ENCODE results near the gene ZNF222.

The ZNF222 gene

DNA sequence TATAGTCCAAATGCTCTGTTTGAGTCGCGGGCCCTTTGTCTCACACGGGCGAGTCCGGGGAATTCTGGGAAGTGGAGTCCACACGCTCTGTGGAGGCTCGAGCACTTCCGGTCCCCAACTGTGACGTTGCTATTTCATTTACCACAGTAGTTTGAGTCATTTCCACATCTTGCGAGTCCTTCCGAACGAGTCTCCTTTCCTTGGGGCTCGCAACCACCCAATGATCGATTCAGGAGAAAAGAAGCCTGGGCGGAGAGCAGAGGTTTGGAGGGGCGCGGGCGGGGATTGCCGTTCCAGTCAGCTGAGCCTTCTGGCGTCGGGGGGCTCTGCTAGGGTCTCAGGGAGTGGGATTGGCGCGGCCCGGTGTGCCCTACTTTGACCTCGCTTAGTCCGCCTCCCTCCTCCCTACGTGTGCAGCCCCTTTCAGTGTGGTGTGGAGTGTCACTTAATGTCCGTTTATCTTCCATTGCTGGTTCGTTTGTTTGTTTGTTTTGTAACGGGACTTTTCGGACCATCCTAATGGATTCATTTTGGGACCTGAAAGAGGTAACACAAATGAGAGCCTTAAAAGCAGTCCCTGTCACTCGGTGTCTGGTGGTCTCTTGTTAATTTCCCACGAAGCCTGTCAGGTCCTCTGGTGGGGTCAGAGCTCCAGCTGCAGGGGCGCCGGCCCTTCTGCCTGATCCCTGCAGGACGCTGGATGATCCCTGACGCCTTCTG lies at the start of gene ZNF222:
ZNF222 (plus strand) TSS at position 163 of the 720 bp plus-strand sequence; CDS start at position 221, 58 bp downstream.
- peak; percentile 86 for DNase-seq (ENCODE audit: low spot score)

DNA sequence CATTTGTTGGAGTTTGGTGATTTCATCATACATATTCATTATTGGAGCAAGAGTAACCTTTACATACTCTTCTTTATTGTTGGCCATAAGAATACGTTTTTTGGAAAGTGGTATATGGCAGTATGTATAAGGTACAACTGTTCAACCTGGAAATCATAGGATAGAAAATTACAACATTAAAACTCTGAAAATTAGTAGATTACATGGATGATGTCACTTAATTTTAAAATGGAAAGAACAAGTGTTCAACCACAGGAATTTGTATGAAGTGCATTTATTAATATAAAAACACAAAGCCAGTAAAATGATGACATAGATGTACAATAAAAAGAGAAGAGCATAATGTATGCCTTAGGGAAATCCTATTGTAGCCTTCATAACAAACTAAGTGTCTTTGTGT lies 48.4 kb upstream of the ZNF222 start:
- no peak for DNase-seq (ENCODE audit: low spot score)

DNA sequence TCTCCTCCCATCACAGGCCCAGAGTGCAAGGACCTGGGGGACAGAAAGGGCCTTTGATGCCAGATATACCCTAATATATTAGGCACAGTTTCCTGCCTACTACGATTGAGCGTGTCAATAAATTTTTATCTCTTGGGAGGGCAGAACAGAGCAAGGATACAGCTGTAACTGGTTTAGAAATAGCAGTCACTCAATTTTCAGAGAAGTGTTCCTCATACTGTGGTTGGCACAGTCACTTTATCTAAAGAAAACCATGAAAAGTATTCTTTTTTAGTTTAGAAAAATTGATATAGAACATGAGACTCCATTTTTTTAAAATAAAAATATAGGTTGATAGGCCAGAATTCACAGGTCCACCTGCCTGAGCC lies 41.7 kb upstream of the ZNF222 start:
- no peak for DNase-seq (ENCODE audit: low spot score)

DNA sequence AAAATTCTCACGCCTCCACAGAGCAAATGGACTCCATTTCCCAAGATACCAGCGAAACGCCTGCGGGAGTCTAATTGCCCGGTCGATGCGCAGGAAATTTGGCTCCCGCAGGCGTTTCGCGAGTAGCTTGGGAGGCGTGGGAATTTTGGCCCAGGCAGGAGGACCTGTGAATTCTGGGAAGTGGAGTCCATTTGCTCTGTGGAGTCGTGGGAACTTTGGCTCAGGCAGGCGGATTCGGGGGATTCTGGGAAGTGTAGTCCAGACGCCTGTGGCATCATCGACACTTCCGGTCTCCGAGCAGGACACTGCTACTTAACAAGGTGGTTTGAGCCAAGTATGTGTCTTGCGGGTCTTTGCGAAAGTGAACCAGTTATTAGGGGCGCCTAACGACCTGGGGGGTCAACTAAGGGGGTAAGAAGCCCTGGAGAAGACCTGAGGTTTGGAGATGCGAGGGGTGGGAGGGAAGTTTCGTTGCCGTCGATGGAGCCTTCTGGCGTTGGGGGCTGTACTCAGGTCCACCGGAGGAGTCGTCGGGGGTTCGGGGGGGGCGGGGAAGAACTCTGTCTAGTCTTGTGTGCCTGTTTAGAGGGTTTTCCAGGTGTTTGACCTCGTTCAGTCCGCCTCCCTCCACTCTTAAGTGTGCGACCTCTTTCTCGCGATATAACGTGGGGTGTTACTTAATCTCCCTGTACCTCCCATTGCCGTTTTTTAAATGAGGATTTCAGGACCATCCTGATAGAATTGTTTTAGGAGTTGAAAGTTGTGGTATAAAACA lies 41.1 kb upstream of the ZNF222 start, which contains the start of gene ZNF155:
ZNF155 (plus strand) TSS at position 277 of the 775 bp plus-strand sequence. CDS start 4,356 bp downstream, outside the sequence.
- peak; percentile 93 for DNase-seq (ENCODE audit: low spot score)

DNA sequence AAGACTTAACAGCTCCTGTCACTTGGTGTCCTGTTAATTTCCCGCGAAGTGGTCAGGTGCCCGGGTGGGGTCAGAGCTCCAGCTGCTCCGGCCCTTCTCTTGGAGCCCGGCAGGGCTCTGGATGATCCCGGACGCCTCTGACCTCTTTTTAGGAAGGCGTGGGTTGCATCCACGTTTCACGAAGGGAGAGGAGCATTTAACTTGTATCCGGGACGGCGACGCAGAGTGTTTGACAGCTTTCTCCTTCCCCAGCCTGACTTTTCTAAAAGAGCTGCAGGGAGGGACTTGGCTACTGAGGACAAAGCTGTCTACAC lies 40.5 kb upstream of the ZNF222 start:
- peak; percentile 41 for DNase-seq (ENCODE audit: low spot score)

DNA sequence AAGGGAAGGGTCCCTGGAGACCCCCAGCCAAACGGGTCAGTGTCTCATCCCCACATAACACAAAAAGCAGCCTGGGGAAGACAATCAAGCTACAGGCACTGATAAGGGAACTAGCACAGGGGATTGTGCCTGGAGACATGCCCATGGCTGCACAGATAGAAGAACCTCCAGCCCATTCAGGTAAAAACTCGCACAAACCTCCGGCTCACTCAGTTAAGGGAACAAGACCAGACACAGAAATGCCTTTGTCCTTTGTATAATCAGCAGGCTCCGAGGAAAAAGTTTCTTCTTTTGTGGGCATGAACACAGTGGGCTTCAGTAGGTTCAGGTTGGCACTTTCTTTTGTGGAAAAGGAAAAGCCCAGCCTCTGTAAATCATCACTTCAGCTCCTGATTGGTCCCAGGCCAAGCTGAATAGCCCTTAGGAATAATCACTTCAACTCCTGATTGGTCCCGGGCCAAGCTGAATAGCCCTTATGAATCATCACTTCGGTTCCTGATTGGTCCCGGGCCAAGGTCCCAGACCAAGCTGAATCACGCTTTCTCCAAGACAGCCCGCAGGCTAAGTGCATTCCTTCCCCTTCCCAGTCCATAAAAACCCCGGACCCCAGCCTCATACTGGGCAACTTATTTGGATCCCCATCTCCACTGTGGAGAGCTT lies 27.4 kb upstream of the ZNF222 start:
- DNase-seq (ENCODE audit: low spot score) = no peak

DNA sequence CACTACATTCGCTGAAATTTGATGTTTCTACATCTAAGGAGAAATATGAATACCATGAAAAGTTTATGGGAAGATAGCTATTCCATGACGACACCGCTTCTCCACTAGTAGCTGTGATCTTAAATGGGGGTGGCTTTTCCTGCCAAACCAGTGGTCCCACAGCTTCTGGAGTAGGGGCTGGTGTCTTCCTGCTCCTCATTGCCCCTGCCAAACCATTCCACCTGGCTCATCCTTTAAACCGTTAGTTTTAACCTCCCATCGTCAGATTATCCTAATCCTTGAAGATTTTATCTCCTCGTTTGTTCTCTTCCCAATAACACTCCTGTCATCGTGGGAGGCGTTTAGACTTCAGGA lies 23.0 kb upstream of the ZNF222 start:
- peak; percentile 36 for DNase-seq (ENCODE audit: low spot score)

DNA sequence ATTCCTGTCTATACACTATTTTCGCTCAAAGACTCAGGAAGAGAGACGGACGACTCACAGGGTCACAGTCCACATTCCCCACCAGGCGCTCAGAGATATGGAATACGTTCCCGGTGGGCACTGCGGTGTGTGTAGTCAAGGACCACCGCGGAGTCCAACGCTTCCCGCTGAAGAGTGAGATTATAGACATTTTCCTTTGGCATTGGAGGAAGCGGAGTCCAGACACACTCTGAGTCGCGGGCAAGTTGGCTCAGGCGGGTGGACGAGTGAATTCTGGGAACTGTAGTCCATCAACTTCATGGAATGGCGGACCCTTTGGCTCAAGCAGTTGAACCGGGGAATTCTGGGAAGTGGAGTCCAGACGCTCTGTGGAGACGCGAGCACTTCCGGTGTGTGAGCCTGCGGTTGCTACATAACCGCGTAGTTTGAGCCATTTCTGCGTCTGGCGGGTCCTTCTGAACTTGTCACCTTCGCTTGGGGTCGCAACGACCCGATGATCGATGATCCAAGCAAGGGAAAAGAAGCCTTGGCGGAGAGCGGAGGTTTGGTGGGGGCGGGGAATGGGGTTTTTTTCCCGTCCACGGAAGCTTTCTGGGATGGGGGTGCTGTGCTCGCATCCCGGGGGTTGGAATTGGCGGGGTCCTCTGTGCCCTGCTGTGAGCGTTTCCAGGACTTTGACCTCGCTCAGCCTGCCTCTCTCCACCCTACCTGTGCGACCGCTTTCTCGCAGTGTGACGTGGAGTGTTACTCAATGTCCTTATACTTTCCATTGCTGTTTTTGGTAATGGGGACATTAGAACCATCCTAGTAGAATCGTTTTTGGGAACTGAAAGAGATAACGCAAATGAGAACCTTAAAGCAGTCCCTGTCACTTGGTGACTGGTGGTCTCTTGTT lies 22.4 kb upstream of the ZNF222 start, which contains the start of gene ZNF230:
ZNF230 (plus strand) TSS at position 392 of the 895 bp plus-strand sequence. CDS start 4,122 bp downstream, outside the sequence.
- DNase-seq (ENCODE audit: low spot score) = peak; percentile 91

DNA sequence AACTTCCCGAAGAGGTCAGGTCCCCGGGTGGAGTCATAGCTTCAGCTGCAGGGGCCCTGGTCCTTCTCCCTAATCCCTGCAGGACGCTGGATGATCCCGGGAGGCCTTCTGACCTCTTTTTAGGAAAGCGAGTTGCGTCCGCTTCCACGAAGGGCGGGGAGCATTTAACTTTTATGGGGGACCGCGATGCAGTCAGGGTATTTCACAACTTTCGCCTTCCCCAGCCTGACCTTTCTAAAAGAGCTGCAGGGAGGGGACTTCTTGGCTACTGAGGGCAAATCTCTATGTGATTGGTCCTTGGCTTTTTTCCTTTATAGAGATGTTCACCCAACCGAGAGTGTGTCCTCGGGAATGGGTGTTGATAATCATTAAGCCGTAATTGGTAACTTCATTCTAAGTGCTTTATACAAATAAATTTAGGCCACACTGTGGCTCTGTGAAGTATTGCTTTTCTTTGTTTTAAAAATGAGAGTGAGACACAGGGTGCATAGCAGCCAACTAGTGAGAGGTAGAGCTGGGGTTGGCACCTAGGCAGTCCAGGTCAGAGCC lies 21.6 kb upstream of the ZNF222 start:
- peak; percentile 38 for DNase-seq (ENCODE audit: low spot score)

DNA sequence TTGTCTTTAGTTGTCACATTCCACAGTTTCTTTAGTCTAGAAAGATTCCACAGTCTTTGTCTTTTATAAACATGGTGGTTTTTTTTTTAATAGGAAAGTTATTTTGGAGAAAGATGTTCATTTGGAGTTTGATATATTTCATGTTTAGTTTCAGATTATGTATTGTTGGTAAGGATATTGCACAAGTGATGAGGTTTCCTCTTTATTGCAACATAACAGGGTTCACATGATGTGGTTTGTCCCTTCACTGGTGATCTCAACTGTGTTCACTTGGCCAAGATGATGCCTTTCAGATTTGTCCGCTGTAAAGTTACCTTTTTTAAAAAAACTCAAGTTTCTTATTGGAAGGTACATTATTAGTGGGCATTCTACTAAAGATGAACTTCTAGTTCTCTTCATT lies 19.2 kb upstream of the ZNF222 start:
- no peak for DNase-seq (ENCODE audit: low spot score)

DNA sequence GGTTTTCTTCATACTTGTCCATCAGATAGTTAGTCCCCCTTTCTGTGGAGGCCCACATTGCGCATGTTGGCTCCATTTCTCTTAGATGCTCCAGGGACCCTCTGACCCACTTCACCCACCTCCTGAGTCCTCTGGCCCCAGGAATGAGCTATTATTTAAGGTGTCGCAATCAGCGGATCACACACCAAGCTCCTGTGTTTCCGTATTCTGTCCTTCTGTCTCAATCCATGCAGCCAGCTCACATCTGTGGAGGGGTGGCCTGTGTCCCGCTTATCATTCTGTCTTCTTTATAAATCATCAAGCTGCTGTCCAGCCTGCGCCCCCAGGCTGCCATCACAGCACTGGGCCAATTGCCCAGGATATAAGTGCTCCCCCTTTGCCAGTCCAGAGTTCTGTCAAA lies 17.7 kb upstream of the ZNF222 start:
- DNase-seq (ENCODE audit: low spot score) = no peak

DNA sequence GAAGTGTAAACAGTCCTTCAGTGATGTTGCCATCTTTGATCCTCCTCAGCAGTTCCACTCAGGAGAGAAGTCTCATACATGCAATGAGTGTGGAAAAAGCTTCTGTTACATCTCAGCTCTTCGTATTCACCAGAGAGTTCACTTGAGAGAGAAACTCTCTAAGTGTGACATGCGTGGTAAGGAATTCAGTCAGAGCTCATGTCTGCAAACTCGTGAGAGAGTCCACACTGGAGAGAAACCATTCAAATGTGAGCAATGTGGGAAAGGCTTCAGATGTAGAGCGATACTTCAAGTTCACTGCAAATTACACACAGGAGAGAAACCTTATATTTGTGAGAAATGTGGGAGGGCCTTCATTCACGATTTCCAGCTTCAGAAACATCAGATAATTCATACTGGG lies 14.7 kb upstream of the ZNF222 start:
- DNase-seq (ENCODE audit: low spot score) = no peak

DNA sequence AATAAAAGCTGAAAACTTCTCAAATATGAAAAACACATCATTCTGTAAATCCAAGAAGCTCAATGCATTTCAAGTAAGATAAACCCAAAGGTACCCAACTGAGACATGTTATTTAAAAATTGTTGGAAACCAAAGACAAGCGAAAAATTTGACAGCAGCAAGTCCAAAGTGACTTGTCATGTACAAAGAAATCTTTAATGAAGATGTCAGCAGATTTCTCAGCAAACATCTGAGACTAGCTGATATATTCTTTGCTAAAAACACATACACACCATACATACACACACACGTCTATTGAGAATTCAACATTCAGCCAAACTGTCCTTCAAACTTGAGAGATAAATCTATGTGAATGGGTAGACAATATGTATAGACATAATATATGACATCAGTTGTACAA lies 5.7 kb upstream of the ZNF222 start:
- no peak for DNase-seq (ENCODE audit: low spot score)

DNA sequence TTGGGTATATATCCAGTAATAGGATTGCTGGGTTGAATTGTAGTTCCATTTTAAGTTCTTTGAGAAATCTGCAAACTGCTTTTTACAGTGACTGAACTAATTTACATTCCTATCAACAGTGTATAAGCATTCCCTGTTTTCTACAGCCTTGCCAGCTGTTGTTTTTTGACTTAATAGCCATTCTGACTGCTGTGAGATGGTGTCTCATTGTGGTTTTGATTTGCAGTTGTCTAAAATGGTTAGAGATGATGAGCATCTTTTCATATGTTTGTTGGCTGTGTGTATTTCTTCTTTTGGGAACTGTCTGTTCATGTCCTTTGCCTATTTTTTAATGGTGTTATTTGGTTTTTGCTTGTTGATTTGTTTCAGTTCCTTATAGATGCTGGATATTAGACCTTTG lies 4.0 kb upstream of the ZNF222 start:
- DNase-seq (ENCODE audit: low spot score) = no peak

DNA sequence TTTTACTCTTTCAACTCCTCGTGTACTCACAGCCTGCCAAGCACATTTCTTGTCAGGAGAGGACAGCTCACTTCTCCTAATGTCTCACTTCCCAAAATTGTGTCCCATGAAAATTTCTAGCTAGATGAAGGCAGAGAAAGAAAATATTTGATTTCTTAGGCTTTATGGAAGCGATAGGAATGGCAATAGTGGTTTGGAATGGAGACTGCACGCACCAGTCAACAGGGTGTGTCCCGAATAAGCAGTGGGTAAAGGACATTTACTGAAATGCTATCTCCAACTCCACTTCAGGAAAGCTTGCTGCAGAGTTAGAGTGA lies 321 bp upstream of the ZNF222 start:
- no peak for DNase-seq (ENCODE audit: low spot score)

DNA sequence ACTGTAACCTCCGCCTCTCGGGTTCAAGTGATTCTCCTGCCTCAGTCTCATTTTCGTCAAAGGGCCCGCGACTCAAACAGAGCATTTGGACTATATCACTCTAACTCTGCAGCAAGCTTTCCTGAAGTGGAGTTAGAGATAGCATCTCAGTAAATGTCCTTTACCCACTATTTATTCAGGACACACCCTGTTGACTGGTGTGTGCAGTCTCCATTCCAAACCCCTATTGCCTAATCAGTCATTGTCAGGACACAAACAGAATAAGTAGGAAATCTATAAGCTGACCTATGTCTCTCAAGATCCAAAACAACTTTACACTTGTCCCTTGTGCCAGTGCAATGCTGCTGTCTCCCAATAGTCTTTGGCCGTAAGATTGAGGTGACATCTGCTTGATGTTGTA lies 1.4 kb downstream of the ZNF222 start:
- no peak for DNase-seq (ENCODE audit: low spot score)

DNA sequence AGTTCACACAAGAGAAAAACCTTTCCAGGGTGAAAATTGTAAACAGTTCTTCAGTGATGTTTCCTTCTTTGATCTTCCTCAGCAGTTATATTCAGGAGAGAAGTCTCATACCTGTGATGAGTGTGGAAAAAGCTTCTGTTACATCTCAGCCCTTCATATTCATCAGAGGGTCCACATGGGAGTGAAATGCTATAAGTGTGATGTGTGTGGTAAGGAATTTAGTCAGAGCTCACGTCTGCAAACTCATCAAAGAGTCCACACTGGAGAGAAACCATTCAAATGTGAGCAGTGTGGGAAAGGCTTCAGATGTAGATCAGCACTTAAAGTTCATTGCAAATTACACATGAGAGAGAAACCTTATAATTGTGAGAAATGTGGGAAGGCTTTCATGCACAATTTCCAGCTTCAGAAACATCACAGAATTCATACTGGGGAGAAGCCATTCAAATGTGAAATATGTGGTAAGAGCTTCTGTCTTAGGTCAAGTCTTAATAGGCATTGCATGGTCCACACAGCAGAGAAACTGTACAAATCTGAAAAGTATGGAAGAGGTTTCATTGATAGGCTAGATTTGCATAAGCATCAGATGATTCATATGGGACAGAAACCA lies 6.9 kb downstream of the ZNF222 start:
- no peak for DNase-seq (ENCODE audit: low spot score)

DNA sequence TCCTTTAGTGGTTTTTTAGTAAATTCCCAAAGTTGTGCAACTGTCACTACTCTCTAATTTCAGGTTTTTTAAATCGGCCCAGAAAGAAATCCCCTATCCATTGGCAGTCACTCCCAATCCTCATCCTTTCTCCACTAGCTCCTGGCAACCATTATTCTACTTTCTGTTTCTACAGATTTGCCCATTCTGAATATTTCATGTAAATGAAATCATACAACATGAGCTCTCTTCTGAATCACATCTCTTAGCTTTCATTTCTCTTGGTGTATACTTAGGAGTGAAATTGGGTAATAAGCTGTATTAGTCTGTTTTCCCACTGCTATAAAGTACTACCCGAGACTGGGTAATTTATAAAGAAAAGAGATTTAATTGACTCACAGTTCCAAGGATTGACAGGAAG lies 17.0 kb downstream of the ZNF222 start:
- DNase-seq (ENCODE audit: low spot score) = no peak

DNA sequence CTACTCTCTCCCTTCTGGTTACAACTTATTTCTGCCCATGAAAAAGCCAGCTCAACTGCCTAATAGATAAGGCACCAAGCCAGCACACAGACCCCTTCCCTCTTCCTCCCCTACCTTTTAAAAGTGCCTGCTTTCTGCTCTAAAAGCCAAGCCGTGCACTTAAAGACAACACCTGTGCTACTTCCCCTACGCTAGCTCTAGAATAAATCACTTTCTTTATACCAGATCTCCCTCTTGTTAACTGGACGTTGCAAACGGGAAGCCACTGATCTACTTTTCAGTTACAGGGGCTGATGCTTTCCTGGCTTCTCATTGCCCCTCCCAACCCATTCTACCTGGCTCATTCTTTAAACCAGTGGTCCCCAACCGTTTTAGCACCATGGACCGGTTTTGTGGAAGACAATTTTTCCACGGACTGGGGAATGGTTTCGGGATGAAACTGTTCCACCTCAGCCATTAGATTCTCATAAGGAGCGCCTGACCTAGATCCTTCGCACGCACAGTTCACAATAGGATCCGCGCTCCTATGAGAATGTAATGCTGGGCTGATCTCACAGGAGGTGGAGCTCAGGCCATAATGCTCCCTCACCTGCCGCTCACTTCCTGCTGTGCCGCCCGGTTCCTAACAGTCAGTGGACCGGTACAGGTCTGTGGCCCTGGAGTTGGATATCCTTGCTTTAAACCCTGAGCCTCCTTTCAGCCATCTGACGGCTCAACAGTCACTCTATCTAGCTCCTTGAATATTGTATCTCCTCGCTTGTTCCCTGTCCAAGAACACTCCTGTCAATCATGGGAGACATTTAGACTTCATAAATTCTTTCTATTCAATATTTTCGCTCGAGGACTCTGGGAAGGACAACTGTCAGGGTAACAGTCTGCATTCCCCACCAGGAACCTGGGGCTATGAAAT lies 25.8 kb downstream of the ZNF222 start:
- no peak for DNase-seq (ENCODE audit: low spot score)

DNA sequence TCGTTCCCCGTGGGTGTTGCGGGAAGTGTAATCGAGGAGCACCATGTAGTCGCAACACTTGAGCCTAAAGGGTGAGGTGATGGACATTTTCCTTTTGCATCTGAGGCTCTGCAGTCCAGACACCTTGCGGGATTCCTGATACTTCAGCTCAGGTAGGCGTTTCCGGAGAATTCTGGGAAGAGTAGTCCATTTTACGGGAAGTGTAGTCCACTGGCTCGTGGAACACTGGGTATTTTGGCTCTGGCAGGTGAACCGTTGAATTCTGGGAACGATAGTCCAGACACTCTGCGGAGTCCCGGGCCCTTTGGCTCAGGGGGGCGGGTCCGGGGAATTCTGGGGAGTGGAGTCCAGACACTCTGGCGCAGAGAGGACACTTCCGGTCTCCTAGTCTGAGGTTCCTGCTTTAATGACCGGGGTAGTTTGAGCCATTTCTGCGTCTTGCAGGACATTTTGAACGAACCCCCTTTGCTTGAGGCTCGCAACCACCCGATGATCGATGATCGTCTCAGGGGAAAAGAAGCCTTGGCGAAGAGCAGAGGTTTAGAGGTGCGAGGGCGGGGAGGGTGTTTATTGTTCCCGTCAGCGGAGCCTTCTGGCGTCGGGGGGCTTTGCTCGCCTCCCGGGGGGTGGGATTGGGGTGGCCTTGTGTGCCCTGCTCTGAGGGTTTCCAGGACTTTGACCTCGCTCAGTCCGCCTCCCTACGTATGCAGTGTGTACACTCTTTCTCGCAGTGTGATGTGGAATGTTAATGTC lies 26.6 kb downstream of the ZNF222 start, which contains the start of gene ZNF223:
ZNF223 (plus strand) TSS at position 387 of the 753 bp plus-strand sequence. CDS start 3,141 bp downstream, outside the sequence.
- DNase-seq (ENCODE audit: low spot score) = peak; percentile 96

Measured in D341Med (cell line).